Measurements from ENCODE around the gene AK8. TPM values are rescaled to one million over a fixed set of nuclear protein-coding genes. Genes with fewer than 3 reads are reported as not detected.

The AK8 gene
- total RNA-seq, 1 donor from 2014 or later: not detected

GRCh38 chr9:132745756-132746709, 132.1 kb downstream of the AK8 start:
- intact Hi-C loops (cut with micrococcal nuclease): no loop called here

DNA sequence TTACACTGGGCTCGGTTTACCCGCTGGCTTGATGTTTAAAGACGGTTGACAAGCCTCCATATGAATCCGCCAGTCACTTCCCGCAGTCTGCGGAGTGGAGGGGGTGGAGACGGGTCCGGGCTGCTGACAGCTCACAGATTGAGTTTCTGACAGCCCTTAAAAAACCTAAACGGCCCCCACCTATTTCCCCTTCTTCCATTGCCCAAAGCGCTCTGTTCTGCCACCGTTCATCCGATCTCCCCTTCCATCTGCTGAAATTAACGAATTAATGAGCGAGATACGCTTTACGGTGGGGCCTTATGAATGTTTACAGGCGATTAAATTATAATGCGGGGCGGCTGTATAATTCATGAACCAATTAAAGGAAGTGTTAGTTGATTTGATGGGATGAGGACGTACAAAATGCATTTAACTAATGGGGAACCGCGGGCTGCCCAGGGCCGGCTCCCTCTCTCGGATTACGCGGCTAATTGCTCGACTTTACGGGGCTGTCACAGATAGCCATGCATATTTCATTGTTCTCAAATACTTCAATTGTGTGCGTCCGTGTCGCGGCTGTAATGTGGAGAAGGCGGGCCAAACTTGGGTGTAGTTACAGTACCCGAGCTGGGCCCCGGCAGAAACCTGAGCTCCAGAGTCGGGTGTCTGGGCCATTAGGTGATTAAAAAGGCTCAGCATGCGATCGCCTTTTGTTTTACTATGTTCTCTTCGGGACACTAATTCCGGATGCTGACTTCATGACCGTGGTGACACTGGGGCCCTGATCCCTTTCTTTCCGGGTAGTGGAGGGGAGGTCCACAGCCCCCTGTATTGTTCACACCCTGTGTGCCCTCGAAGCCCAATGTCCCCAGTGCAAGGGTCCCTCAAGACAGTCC, 133.0 kb downstream of the AK8 start:
- intact Hi-C loops (cut with micrococcal nuclease): no loop called here

- intact Hi-C loops (cut with micrococcal nuclease): no loop called here
Observed at GRCh38 chr9:132743931-132744479, 134.1 kb downstream of the AK8 start.

- intact Hi-C loops (cut with micrococcal nuclease): no loop called here
Observed at GRCh38 chr9:132742821-132743311, 135.2 kb downstream of the AK8 start.

- intact Hi-C loops (cut with micrococcal nuclease): no loop called here
Observed at GRCh38 chr9:132740526-132741309, 137.4 kb downstream of the AK8 start.

DNA sequence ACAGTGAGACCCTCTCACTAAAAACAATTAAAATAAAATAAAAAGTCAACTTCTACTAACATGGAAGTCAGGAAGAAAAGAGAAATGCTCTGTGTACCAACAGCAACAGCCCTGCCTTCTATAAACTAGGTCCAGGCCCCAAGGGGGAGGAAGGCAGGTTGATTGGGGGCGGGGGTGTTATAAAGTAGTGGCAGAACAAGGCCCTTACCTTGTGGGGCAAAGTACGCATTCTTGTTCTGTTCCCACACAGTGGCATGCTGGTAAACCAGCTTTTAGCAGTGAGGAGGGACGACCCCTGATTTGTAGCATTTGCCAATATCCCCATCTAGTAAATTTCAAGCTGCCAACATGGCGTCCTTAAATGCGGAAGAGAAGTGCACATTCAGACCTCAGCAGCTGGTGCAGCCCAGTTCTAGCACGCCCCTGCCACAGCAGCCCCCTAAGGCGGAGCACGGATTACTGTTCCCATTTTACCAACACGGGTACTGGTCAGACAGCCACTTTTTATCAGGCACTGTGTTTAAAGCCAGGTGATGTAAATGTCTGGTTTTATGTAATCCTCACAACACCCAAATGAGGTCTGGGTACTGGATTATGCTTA, 138.3 kb downstream of the AK8 start:
- intact Hi-C loops (cut with micrococcal nuclease): no loop called here

- intact Hi-C loops (cut with micrococcal nuclease): no loop called here
Observed at GRCh38 chr9:132733260-132733815, 144.7 kb downstream of the AK8 start.

DNA sequence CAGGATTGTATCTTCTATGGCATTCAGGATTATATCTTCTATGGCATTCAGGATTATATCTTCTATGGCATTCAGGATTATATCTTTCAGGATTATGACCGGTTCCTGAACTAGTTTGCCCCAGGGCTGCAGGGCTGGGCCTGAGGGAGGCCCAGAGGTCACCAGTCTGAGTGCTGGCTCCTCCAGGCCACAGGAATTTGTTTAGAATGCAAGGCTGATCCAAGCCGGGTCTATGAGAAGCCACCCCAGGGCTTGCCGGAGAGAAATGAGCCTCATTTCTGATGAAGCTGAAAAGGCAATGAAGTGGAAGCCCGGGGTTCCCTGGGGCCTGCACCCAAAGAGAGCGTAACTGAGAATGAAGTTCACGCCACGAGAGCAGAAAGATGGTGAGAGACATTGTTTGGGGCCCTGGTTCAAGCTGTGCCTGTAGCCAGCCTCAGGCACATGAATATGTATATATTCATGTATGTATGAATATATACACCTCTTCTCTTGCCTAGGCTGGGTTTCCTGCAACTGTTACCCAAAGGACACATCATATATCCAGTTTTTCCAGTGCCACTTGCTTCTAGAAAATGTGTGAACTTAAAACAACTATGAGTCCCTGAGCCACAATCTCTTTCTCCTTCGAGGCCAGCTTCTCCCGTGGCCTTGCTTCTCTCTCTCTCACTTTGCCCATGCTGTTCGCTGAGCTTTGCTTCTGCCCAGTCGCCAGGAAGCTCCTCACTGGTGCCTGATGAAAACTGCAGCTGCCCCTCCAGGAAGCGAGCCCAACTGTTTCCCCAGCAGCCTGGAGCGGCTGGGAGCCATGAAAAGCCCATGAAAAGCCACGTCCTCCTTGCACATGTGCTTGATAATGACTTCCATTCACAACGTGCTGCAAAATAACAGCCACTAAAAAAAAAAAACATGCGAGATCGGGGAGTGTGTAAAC, 145.5 kb downstream of the AK8 start:
- intact Hi-C loops (cut with micrococcal nuclease): no loop called here

DNA sequence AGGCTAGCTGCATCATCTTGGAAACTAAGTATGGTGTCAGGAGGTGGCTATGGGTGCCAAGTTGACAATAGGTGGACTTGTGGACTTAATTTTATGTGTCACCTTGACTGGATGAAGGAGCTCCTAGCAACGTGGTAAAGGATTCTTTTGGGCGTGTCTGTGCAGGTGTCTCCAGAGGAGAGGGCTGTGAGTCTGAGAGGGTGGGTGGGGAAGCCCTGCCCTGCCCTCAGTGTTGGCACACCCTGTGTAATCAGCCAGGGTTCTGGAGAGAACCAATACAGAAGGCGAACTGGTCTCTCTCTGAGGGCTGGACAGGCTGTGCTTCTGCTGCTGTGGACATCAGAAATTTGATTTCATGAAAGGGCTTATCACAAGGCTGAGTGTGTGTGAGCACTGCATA, 146.9 kb downstream of the AK8 start:
- intact Hi-C loops (cut with micrococcal nuclease): no loop called here

DNA sequence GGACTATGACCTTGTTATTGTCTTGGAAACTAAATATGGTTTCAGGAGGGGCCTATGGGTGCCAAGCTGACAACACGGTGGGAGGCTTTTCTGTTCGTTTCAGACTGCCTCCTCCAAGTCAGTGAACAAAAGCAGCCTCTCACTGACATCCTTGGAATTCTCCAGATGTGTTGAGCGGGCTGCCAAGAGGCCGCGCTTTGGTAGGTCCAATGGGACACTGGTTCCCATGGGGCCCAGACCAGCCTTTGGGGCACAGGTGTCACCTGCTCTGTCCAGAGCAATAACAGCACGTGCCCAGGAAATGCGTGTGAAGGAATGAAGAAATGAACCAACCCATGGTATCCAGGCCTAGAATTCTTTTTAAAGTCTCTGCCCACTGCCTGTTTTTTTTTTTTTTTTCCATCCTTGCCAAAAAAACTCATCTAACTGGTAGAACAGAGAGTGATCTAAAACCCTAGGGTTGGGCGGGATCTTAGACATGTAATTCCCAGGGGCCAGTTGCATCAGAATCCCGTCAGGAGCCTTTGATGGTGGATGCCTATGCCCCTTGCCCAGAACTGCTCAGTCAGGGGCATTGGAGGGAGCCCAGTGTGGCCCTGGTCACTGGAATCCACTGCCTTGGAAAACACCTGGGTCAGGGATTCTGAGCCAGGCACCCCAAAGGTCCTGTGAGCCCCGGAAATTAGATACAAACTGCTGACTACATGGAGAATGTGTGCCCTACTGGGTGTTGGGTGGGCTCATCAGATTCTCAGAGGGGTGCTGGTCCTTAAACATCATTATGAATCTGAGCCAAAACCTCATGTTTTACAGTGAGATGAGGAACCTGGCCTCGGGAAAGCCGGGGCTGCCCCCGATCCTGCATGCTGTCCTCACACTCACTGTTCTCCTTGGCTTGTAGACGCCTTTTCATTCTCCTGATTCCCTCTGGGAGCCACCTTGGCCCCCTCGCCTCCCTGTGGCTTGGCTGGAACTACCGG, 147.7 kb downstream of the AK8 start:
- intact Hi-C loops (cut with micrococcal nuclease): no loop called here

DNA sequence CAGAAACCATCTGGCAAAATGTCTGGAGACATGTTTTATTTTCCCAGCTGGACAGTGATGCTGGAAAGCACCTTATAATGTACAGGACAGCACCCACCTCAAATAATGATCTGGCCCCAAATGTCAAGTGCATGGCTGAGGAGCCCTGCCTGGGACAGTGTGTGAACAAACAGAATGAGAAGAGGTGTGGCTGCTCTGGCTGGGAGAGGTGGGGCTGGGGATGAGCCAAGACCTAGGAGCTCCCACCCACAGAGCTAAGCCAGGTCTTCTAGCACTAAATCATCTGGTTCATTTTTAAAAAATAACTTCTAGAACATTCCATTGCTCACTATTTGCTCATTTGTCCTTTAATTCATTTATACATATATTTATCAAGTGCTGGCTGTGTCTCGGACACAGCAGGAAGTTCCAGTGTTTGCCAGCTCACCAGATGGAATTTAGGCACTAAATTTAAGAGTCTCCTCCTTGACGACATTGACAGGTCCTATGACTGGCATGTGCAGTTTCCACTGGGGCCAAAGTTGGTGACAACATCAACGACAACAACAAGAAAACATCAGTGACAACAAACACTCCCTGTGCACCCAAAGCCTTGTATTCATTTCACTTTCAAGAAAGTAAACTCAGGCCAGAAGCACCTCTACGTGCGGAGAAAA, 148.7 kb downstream of the AK8 start:
- intact Hi-C loops (cut with micrococcal nuclease): no loop called here

DNA sequence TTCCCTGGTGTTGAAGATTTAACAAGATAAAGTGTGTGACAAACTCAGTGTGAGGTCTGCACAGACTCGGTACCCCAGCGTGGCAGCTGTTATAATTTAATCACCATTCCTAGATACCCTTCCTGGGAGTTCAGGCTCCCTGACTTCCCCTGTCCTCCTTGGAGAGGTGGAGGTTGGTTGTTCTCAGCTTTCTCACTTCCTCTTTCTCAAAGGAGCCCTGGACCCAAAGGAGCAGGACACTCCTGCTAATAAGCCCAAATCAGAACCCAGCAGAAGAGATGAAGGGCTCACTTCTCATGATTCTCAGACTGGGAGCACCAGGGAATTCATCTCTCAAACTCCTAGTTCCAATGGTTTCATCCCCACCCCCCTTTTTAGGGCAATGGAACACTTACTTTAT, 149.6 kb downstream of the AK8 start:
- intact Hi-C loops (cut with micrococcal nuclease): no loop called here

GRCh38 chr9:132728071-132728470, 150.0 kb downstream of the AK8 start:
- intact Hi-C loops (cut with micrococcal nuclease): no loop called here

DNA sequence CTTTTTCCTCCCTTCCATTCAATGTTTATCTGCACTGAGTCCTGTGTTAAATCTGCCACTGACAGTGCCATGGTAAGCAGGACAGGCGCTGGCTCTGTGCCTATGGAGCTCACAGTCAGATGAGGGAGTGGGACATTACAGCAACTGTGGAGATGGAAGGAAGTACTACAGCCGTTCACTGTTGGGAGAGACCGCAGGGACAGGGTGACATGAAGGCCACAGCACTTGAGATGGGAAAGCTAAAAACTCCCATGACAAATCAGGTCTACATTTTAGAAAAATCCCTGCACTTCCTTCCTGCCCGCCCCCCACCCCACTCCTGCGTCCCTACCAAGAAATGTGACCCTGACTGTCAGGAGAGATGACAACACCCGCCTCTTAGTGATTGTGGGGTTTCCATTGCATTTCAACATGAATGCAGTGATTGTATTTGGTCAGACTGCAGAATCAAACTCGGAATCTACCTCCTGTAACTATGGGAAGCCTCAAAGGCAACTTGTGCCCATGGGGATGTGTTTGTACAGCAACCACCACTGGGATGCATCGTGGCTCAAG, 151.4 kb downstream of the AK8 start:
- intact Hi-C loops (cut with micrococcal nuclease): no loop called here

DNA sequence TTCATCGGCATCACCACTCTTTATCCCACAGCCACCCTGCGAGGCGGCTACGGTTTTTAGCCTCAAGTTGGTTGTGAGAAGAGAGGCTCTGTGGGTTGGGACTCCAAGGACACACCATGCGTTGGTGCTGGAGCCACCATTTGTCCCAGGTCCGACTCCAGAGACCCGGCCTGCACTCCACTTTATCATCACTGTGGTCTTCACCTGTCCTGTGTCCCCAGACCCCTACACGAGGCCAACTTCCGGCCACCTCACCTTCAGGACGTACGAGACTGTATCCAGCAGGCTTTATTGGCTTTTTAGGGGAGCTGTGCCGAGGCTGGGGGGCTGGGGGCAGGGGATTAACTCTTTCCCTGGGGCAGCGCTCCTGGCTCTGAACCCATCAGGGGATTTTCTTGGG, 152.8 kb downstream of the AK8 start:
- intact Hi-C loops (cut with micrococcal nuclease): no loop called here

DNA sequence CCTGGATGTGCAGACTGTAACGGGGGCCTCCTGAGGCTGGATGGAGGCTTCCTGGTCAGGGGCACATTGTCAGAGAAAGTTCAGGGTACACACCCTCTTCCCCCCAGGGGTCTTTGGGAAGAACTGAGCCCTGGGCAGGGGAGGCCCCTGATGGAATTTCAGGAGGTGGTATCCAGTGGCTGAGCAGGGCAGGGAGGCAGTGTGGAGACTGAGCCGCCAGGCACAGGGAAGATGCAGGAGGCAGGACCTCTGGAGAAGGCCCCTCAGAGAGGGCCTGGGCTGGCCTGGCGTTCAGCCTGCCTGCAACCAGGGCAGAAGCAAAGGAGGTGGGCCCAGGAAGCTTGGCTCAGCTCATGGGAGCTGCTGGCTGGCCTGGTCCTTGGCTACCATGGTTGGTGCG, 154.3 kb downstream of the AK8 start:
- intact Hi-C loops (cut with micrococcal nuclease): no loop called here

GRCh38 chr9:132722564-132723065, 155.5 kb downstream of the AK8 start:
- intact Hi-C loops (cut with micrococcal nuclease): no loop called here
